HCT116 (cell line): ENCODE measurements around the gene KRTAP17-1. TPM values are rescaled to one million over a fixed set of nuclear protein-coding genes. Genes with fewer than 3 reads are reported as not detected.

Source experiments
- ATAC-seq: fragments of 200-7000 bp; cut with Tn5 transposase; 2 replicates; pipeline ENCODE4 v1.9.1; 2020; ENCODE audit warnings: mild to moderate bottlenecking, moderate library complexity
- BruUV-seq: library from RNA; stranded (reverse); fragments of 400-500 nt; replicated peaks from 2 replicates; lab custom pipeline; 2021; lab: Mats Ljungman, UMichigan
- CTCF ChIA-PET: fragments of 300-600 bp; sonication (Branson Sonifier 250); formaldehyde crosslinking; loops from one replicate; lab custom pipeline; 2021; ENCODE audit warnings: antibody characterized with exemption; lab: Charles Lee
- POLR2A ChIA-PET: fragments of 300-600, 350-600 bp; sonication (Branson Sonifier 250); formaldehyde crosslinking; loops from one replicate; lab custom pipeline; 2021; ENCODE audit warnings: antibody characterized with exemption; lab: Charles Lee
- RAD21 ChIA-PET, 2 experiments: fragments of 300-600 bp; sonication (Branson Sonifier 250); formaldehyde crosslinking; loops; one replicate each; lab custom pipeline; 2023; ENCODE audit warnings: low total read pairs in 2 of 2; ENCODE audit not compliant: uncharacterized antibody in 2 of 2, unreplicated experiment in 2 of 2, low non-redundant PET in 1 of 2; lab: Charles Lee
- DNase-seq: peaks from one replicate; pipeline ENCODE4 v3.0.0-alpha.2; 2010; ENCODE audit warnings: low read depth, low spot score
- H2AFZ ChIP-seq: fragments of 200-600 bp; shearing (Covaris generic), sonication (generic); 2 replicates; pipeline ENCODE4 v1.6.1; 2017; ENCODE audit warnings: low read depth, mixed run types, mixed read lengths, antibody characterized with exemption, low read length; ENCODE audit not compliant: poor library complexity, severe bottlenecking
- H3K27ac ChIP-seq: 2 replicates; pipeline ENCODE4 v1.5.1; 2012; ENCODE audit warnings: low read depth, low read length
- H3K27me3 ChIP-seq: fragments of 200-600 bp; sonication (generic); 2 replicates; pipeline ENCODE4 v1.6.1; 2016; ENCODE audit warnings: mixed run types, low read length, mixed read lengths; ENCODE audit not compliant: insufficient read depth
- H3K36me3 ChIP-seq, 2 experiments: fragments of 200-500 bp in 1 of 2; fragments of 200-600 bp in 1 of 2; sonication (Bioruptor generic) in 1 of 2; sonication (generic) in 1 of 2; 2 replicates each; pipeline versions ENCODE4 v1.5.1 to v1.6.1; 2014 to 2016; ENCODE audit warnings: low read length in 2 of 2, inconsistent platforms in 1 of 2, mixed read lengths in 1 of 2, mixed run types in 1 of 2; ENCODE audit not compliant: insufficient read depth in 2 of 2, control insufficient read depth in 1 of 2
- H3K4me1 ChIP-seq, 2 experiments: fragments of 200-600 bp in 1 of 2; sonication (generic) in 1 of 2; 2 replicates each; pipeline versions ENCODE4 v1.5.1 to v1.6.1; 2012 to 2017; ENCODE audit warnings: low read length in 2 of 2, inconsistent platforms in 1 of 2, mild to moderate bottlenecking in 1 of 2, mixed read lengths in 1 of 2, mixed run types in 1 of 2, moderate library complexity in 1 of 2; ENCODE audit not compliant: insufficient read depth in 2 of 2, control insufficient read depth in 1 of 2
- H3K4me2 ChIP-seq: fragments of 200-600 bp; sonication (generic); 2 replicates; pipeline ENCODE4 v1.6.1; 2017; ENCODE audit warnings: mixed run types, low read length, mixed read lengths
- H3K4me3 ChIP-seq, 2 experiments: fragments of 200-600 bp in 1 of 2; sonication (generic) in 1 of 2; replicated peaks in 1 of 2; 2 replicates each; pipeline ENCODE4 v1.5.1; 2011 to 2016; ENCODE audit warnings: low read length in 2 of 2, control low read depth in 1 of 2, low read depth in 1 of 2, mild to moderate bottlenecking in 1 of 2, mixed read lengths in 1 of 2, mixed run types in 1 of 2
- H3K79me2 ChIP-seq: fragments of 200-600 bp; sonication (generic); 2 replicates; pipeline ENCODE4 v1.6.1; 2017; ENCODE audit warnings: mild to moderate bottlenecking, mixed run types, low read length, moderate library complexity, mixed read lengths; ENCODE audit not compliant: insufficient read depth
- H3K9ac ChIP-seq: fragments of 200-600 bp; sonication (generic); 2 replicates; pipeline ENCODE4 v1.6.1; 2016; ENCODE audit warnings: low read length, mixed read lengths
- H3K9me2 ChIP-seq: fragments of 200-600 bp; sonication (generic), shearing (Covaris generic); 2 replicates; pipeline ENCODE4 v1.6.1; 2017; ENCODE audit warnings: mixed run types, mild to moderate bottlenecking, moderate library complexity; ENCODE audit not compliant: insufficient read depth
- H3K9me3 ChIP-seq, 2 experiments: fragments of 200-500 bp in 1 of 2; fragments of 200-600 bp in 1 of 2; sonication (Bioruptor generic) in 1 of 2; sonication (generic) in 1 of 2; 2 replicates each; pipeline ENCODE4 v1.6.1; 2014 to 2017; ENCODE audit warnings: low read length in 2 of 2, mixed read lengths in 2 of 2, inconsistent platforms in 1 of 2, low read depth in 1 of 2, mild to moderate bottlenecking in 1 of 2, mixed run types in 1 of 2, moderate library complexity in 1 of 2; ENCODE audit not compliant: control insufficient read depth in 1 of 2, insufficient read depth in 1 of 2
- H4K20me1 ChIP-seq: fragments of 200-600 bp; sonication (generic), shearing (Covaris generic); 2 replicates; pipeline ENCODE4 v1.6.1; 2017; ENCODE audit warnings: mixed run types, mild to moderate bottlenecking, moderate library complexity; ENCODE audit not compliant: insufficient read depth
- CBX3 ChIP-seq: IDR thresholded peaks from 2 replicates; pipeline ENCODE4 v1.6.1; 2012; ENCODE audit warnings: low read depth
- EGR1 ChIP-seq: IDR thresholded peaks from 2 replicates; pipeline ENCODE4 v1.6.1; 2012; ENCODE audit warnings: low read depth
- ELF1 ChIP-seq: IDR thresholded peaks from 2 replicates; pipeline ENCODE4 v1.6.1; 2012; ENCODE audit warnings: low read depth, borderline replicate concordance
- EZH2 ChIP-seq: fragments of 200-600 bp; sonication (generic); IDR thresholded peaks from 2 replicates; pipeline ENCODE4 v1.6.1; 2017; ENCODE audit warnings: antibody characterized with exemption, mixed run types
- JUND ChIP-seq: IDR thresholded peaks from 2 replicates; pipeline ENCODE4 v1.6.1; 2012
- SIN3A ChIP-seq: IDR thresholded peaks from 2 replicates; pipeline ENCODE4 v1.6.1; 2012; ENCODE audit warnings: low read depth
- SP1 ChIP-seq: IDR thresholded peaks from 2 replicates; pipeline ENCODE4 v1.6.1; 2012; ENCODE audit warnings: low read depth
- SRF ChIP-seq: IDR thresholded peaks from 2 replicates; pipeline ENCODE4 v1.6.1; 2012; ENCODE audit warnings: low read depth
- ZFX ChIP-seq: fragments of 450-650 bp; IDR thresholded peaks from 2 replicates; pipeline ENCODE4 v1.6.1; 2017
- ZNF274 ChIP-seq: fragments of 200-500 bp; sonication (Bioruptor generic); IDR thresholded peaks from 2 replicates; pipeline ENCODE4 v1.6.1; 2014; ENCODE audit warnings: mild to moderate bottlenecking, low read depth, low read length, inconsistent platforms
- intact Hi-C: fragments of 100-400 bp; cut with micrococcal nuclease; formaldehyde crosslinking; loops from 2 replicates; pipeline ENCODE4 v1.10.0; 2022
- total RNA-seq: library from RNA; stranded (reverse); gene quantifications from one replicate; pipeline ENCODE4 v1.2.1, GENCODE V29; 2021; ENCODE audit not compliant: unreplicated experiment
- TF ChIP-seq, protein P1 (sequence below): IDR thresholded peaks from 2 replicates; pipeline ENCODE4 v1.6.1; 2012
- TF ChIP-seq, protein P2 (sequence below): IDR thresholded peaks from 2 replicates; pipeline ENCODE4 v1.6.1; 2011; ENCODE audit warnings: mild to moderate bottlenecking, low read length, moderate library complexity; ENCODE audit not compliant: insufficient replicate concordance; ENCODE audit errors: extremely low read depth
- TF ChIP-seq, protein P3 (sequence below): IDR thresholded peaks from 2 replicates; pipeline ENCODE4 v1.6.1; 2012; ENCODE audit warnings: low read depth

The KRTAP17-1 gene
- total RNA-seq, 1 experiment from 2014 or later, result not detected

DNA sequence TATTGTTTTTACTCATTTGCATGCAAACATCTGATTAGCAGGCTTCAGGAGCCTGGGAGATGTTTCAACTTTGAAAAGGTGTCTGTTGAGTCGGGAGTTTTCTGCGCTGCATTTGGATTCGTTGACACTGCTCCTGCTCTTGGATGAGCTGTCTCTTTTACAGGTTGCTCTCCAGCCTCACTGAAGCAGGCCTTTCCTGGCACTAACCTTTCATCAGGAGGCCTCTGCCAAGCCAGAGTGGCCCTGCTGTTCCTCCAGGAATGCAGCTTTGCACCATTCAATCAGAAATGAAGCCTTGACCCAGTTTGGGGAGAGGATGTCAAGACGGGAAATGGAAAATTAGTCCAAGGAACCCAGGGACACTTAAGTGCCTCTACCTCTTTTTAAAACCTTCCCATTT, 12.5 kb downstream of the KRTAP17-1 start:
- Histone ChIP-seq H3K9me3 (peaks cover 0 to 14% of the 10 kb centered on the region in 2 experiments; a peak in 1 of 4 replicates), H3K79me2 (no peaks in the 10 kb centered on the region), H3K27ac (no peak overlapping the region), H4K20me1 (no peaks in the 10 kb centered on the region), H3K27me3 (no peaks in the 10 kb centered on the region), H2AFZ (no peak overlapping the region), H3K4me1 (no peaks in the 10 kb centered on the region), H3K9ac (no peak overlapping the region), H3K9me2 (no peaks in the 10 kb centered on the region), H3K36me3 (no peaks in the 10 kb centered on the region), H3K4me3 (no peak overlapping the region), H3K4me2 (no peak overlapping the region)
- intact Hi-C loops, result no loop called here
- ATAC-seq, result no peak
- ChIA-PET RAD21 (no interaction called here), POLR2A (no interaction called here), CTCF (no interaction called here)
- no TSS peak for BruUV-seq
- no peak for DNase-seq
- TF ChIP-seq ZNF274 (no peak), EGR1 (no peak), JUND (no peak), EZH2 (no peak), SP1 (no peak), SRF (no peak), ZFX (no peak), ELF1 (no peak), SIN3A (no peak), CBX3 (no peak)
- TF ChIP-seq, protein P1, sequence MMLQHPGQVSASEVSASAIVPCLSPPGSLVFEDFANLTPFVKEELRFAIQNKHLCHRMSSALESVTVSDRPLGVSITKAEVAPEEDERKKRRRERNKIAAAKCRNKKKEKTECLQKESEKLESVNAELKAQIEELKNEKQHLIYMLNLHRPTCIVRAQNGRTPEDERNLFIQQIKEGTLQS, result no peak
- TF ChIP-seq, protein P2, sequence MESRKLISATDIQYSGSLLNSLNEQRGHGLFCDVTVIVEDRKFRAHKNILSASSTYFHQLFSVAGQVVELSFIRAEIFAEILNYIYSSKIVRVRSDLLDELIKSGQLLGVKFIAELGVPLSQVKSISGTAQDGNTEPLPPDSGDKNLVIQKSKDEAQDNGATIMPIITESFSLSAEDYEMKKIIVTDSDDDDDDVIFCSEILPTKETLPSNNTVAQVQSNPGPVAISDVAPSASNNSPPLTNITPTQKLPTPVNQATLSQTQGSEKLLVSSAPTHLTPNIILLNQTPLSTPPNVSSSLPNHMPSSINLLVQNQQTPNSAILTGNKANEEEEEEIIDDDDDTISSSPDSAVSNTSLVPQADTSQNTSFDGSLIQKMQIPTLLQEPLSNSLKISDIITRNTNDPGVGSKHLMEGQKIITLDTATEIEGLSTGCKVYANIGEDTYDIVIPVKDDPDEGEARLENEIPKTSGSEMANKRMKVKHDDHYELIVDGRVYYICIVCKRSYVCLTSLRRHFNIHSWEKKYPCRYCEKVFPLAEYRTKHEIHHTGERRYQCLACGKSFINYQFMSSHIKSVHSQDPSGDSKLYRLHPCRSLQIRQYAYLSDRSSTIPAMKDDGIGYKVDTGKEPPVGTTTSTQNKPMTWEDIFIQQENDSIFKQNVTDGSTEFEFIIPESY, result no peak
- TF ChIP-seq, protein P3, sequence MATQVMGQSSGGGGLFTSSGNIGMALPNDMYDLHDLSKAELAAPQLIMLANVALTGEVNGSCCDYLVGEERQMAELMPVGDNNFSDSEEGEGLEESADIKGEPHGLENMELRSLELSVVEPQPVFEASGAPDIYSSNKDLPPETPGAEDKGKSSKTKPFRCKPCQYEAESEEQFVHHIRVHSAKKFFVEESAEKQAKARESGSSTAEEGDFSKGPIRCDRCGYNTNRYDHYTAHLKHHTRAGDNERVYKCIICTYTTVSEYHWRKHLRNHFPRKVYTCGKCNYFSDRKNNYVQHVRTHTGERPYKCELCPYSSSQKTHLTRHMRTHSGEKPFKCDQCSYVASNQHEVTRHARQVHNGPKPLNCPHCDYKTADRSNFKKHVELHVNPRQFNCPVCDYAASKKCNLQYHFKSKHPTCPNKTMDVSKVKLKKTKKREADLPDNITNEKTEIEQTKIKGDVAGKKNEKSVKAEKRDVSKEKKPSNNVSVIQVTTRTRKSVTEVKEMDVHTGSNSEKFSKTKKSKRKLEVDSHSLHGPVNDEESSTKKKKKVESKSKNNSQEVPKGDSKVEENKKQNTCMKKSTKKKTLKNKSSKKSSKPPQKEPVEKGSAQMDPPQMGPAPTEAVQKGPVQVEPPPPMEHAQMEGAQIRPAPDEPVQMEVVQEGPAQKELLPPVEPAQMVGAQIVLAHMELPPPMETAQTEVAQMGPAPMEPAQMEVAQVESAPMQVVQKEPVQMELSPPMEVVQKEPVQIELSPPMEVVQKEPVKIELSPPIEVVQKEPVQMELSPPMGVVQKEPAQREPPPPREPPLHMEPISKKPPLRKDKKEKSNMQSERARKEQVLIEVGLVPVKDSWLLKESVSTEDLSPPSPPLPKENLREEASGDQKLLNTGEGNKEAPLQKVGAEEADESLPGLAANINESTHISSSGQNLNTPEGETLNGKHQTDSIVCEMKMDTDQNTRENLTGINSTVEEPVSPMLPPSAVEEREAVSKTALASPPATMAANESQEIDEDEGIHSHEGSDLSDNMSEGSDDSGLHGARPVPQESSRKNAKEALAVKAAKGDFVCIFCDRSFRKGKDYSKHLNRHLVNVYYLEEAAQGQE, result no peak
